K562 (cell line): Measurements from ENCODE around the gene FKRP.
A peak's percentile ranks its signal among the peaks of the same experiment; 100 is the strongest.

Source experiments
- BRCA1 ChIP-seq, 2 experiments: fragments of 450-650 bp in 1 of 2; sonication (generic) in 1 of 2; formaldehyde crosslinking in 1 of 2; IDR thresholded peaks; 2 replicates each; pipeline versions ENCODE4 v1.5.0 to v1.6.1; 2017 to 2020; ENCODE audit warnings: mild to moderate bottlenecking in 1 of 2, missing genetic modification reagents in 1 of 2
- E2F4 ChIP-seq: sonication (generic); formaldehyde crosslinking; IDR thresholded peaks from 2 replicates; pipeline ENCODE4 v1.8.0; 2022; ENCODE audit warnings: mild to moderate bottlenecking, low read depth, missing genetic modification reagents
- ELK1 ChIP-seq: sonication (generic); formaldehyde crosslinking; IDR thresholded peaks from 2 replicates; pipeline ENCODE4 v1.8.1; 2022; ENCODE audit warnings: missing genetic modification reagents
- EZH2 ChIP-seq: IDR thresholded peaks from 2 replicates; pipeline ENCODE4 v1.6.1; 2012; ENCODE audit warnings: low read depth, mild to moderate bottlenecking, inconsistent platforms, low read length, borderline replicate concordance
- MAX ChIP-seq: sonication (generic); formaldehyde crosslinking; IDR thresholded peaks from 2 replicates; pipeline ENCODE4 v1.9.0; 2022; ENCODE audit warnings: mild to moderate bottlenecking, missing genetic modification reagents
- SIN3A ChIP-seq, 2 experiments: fragments of 150-350 bp in 1 of 2; IDR thresholded peaks; 2 replicates each; pipeline ENCODE4 v1.6.1; 2011 to 2016; ENCODE audit warnings: borderline replicate concordance in 2 of 2, low read depth in 2 of 2, low read length in 2 of 2, mild to moderate bottlenecking in 2 of 2, moderate library complexity in 2 of 2; ENCODE audit not compliant: control insufficient read depth in 1 of 2
- ZNF24 ChIP-seq: fragments of 450-650 bp; IDR thresholded peaks from 2 replicates; pipeline ENCODE4 v1.6.1; 2016

GRCh38 chr19:46766569-46767317 is 20.9 kb downstream of the FKRP start:
- no peak for TF ChIP-seq ZNF24
- TF ChIP-seq MAX (CRISPR knock-in tag) = peak; percentile 29; the same call in 1 of the 2 replicates
- no peak for TF ChIP-seq E2F4 (CRISPR knock-in tag)
- no peak for TF ChIP-seq BRCA1 (IDR thresholded peaks at IDR 0.05)
- TF ChIP-seq BRCA1 (CRISPR knock-in tag; IDR thresholded peaks at IDR 0.05) = no peak
- no peak for TF ChIP-seq EZH2
- TF ChIP-seq ELK1 (CRISPR knock-in tag) = no peak
- TF ChIP-seq SIN3A (IDR thresholded peaks at IDR 0.05; ENCODE audit: borderline replicate concordance in 2 of 2, control insufficient read depth in 1 of 2, low read depth in 2 of 2, low read length in 2 of 2) = no peak
